Measurements from ENCODE around the gene MEIS2.

- no peak for TF ChIP-seq CTCF (IDR thresholded peaks at IDR 0.05; ENCODE audit: low read length)
- no peak for TF ChIP-seq EZH2 (IDR thresholded peaks at IDR 0.05; ENCODE audit: borderline replicate concordance, low read length)
Observed at GRCh38 chr15:37125143-37125542, 24.8 kb upstream of the MEIS2 start.

All from OCI-LY1 (cell line).